T-helper 2 cell treated with Interferon-gamma antibody and Interleukin-4, amounts not matched to agents 5 μg/mL and 100 μg/mL, for 36 hours (primary cell): ENCODE measurements around the gene MRPL28.
"Not testable (repeated sequence)": the region's sequence is repeated elsewhere in the genome, so short reads cannot be mapped to it uniquely, and the experiment has no call there.

Experiments used
- DNase-seq: peaks from one replicate; pipeline ENCODE4 v3.0.0; 2021; ENCODE audit warnings: low spot score
- H3K27ac Mint-ChIP-seq: one replicate; pipeline ENCODE4 v1.8.0; 2021; ENCODE audit warnings: mild to moderate bottlenecking, mixed read lengths
- H3K27me3 Mint-ChIP-seq: one replicate; pipeline ENCODE4 v1.8.0; 2021; ENCODE audit warnings: low read depth, mixed read lengths
- H3K36me3 Mint-ChIP-seq: one replicate; pipeline ENCODE4 v1.8.0; 2021; ENCODE audit warnings: low read depth, mixed read lengths
- H3K4me1 Mint-ChIP-seq: one replicate; pipeline ENCODE4 v1.8.0; 2021; ENCODE audit warnings: low read depth, mixed read lengths
- H3K4me3 Mint-ChIP-seq: one replicate; pipeline ENCODE4 v1.8.0; 2022; ENCODE audit warnings: mild to moderate bottlenecking, moderate library complexity, mixed read lengths
- H3K9me3 Mint-ChIP-seq: one replicate; pipeline ENCODE4 v1.8.0; 2021; ENCODE audit warnings: mixed read lengths

The MRPL28 gene

GRCh38 chr16:398561-399339 is 28.4 kb upstream of the MRPL28 start:
- peak overlapping the region; percentile 64 for H3K4me3 Mint-ChIP-seq
- H3K27ac Mint-ChIP-seq, result peak overlapping the region; percentile 75

DNA sequence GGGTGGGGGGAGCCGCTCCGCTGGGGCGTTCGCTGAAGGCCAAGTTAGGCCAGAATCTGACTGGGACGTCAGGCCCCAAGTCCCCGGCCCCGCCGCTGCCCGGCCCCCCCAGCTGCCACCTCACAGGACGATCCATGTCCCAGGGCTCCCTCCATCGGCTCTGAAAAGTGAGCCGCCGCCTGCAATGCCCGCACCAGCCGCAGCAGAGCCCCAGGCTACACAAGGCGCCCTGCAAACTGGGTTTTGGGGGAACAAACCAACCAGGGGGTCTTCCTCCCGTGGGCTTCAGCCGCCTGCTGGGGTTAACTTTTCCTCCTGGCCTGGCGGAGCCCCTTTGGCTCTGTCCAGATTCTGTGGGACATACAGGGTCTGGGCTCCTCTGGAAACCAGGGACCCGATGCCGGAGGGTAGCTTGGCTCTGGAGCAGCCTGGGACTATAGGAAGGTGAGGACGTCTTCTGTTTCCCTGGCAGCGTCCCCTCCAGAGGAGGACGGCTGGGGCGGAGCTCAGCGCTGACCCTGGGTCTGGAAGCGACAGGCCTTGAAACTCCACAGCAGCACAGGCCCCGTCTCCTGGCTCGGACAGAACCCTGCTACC is 27.5 kb upstream of the MRPL28 start:
- H3K27me3 Mint-ChIP-seq, result peaks cover 10% of the 10 kb centered on the region
- peaks cover 14% of the 10 kb centered on the region for H3K4me1 Mint-ChIP-seq
- H3K4me3 Mint-ChIP-seq, result peak overlapping the region; percentile 64
- no peak for DNase-seq
- no peaks in the 10 kb centered on the region for H3K9me3 Mint-ChIP-seq
- H3K36me3 Mint-ChIP-seq, result peaks cover 1% of the 10 kb centered on the region
- H3K27ac Mint-ChIP-seq, result peak overlapping the region; percentile 75

More at GRCh38 chr16:398561-399339, 28.4 kb upstream of the MRPL28 start:
- Mint-ChIP-seq H3K27me3 (peaks cover 10% of the 10 kb centered on the region), H3K36me3 (peaks cover 1% of the 10 kb centered on the region), H3K4me1 (peaks cover 14% of the 10 kb centered on the region), H3K9me3 (no peaks in the 10 kb centered on the region)
- DNase-seq, result no peak

DNA sequence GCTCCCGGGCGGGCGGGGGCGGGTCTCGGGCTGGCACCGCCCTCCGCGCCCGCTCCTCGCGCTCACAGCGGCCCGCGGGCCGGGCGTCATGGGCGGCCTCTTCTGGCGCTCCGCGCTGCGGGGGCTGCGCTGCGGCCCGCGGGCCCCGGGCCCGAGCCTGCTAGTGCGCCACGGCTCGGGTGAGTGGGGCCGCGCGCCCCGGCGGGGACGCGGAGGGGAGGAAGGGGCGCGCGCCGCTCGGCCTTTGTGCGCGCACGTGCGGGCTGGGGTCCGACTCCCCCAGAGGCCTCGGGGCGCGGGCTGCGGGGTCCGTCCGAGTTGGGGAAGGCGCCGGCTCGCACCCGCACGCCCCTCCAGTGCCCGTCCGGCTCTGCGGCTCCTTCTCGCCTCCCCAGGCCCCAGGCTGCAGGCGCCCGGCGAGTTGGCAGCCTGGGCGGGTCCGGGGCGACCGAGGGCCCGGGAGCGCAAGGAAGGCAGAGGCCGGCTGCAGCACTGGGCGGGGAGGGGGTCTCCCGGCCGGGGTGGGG is 26.9 kb upstream of the MRPL28 start, which contains the start of gene NME4:
Gene NME4 (plus strand): TSS at position 65 of the 527 bp plus-strand sequence. CDS start 24 bp downstream, at position 89.
- Mint-ChIP-seq H3K4me1 (peaks cover 14% of the 10 kb centered on the region), H3K27ac (peak within 1 kb of the TSS; percentile 75), H3K4me3 (peak within 1 kb of the TSS; percentile 86), H3K36me3 (peaks cover 1% of the 10 kb centered on the region), H3K27me3 (peaks cover 10% of the 10 kb centered on the region), H3K9me3 (no peaks in the 10 kb centered on the region)
- DNase-seq, result no peak

- peaks cover 10% of the 10 kb centered on the region for H3K27me3 Mint-ChIP-seq
- peak overlapping the region; percentile 86 for H3K4me3 Mint-ChIP-seq
- H3K9me3 Mint-ChIP-seq, result no peaks in the 10 kb centered on the region
- H3K4me1 Mint-ChIP-seq, result peaks cover 16% of the 10 kb centered on the region
- peak overlapping the region; percentile 56 for H3K27ac Mint-ChIP-seq
- H3K36me3 Mint-ChIP-seq, result peaks cover 1% of the 10 kb centered on the region
- no peak for DNase-seq
These were observed 26.3 kb upstream of the MRPL28 start for GRCh38 chr16:396605-397004.

DNA sequence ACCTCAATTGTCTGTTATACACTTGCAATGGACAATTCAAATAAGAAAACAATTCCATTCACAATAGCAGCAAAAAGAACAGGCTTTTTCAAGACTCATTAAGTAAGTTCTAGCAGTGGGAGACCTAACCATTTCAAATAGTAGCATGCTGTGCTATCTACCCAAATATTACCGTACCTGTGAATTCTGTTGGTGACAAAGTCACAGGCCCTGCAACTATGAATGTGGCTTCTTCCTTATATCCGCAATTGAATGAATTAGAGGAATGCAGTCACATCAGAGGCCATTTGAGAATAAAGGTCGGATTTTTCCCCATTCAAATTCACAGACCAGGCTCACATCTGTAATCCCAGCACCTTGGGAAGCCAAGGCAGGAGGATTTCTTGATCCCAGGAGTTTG is 25.9 kb upstream of the MRPL28 start:
- H3K4me3 Mint-ChIP-seq, result peak overlapping the region; percentile 86
- H3K27ac Mint-ChIP-seq, result peak overlapping the region; percentile 26
- peaks cover 10% of the 10 kb centered on the region for H3K27me3 Mint-ChIP-seq
- H3K9me3 Mint-ChIP-seq, result no peaks in the 10 kb centered on the region
- no peak for DNase-seq
- H3K4me1 Mint-ChIP-seq, result peaks cover 16% of the 10 kb centered on the region
- H3K36me3 Mint-ChIP-seq, result peaks cover 1% of the 10 kb centered on the region

DNA sequence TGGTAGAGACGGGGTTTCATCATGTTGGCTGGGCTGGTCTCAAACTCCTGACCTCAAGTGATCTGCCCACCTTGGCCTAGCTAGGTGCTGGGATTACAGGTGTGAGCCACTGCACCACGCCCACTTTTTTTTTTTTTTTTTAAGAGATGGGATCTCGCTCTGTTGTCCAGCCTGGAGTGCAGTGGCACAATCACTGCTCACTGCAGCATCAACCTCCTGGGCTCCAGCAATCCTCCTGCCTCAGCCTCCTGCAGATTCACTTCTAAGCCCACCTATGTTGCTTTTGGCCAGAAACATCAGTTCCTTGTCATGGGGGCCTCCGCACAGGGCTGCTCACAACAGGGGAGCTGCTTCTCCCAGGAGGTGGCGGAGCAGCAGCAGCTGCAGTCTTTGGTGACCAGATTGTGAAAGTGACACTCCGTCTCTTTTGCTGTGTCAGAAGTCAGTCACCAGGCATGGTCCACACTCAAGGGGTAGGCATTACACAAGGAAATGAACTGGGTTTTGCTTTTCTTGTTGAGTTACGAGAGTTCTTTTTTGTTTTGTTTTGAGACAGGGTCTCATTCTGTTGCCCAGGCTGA is 22.2 kb upstream of the MRPL28 start:
- H3K4me3 Mint-ChIP-seq, result no peak overlapping the region

GRCh38 chr16:391885-392335 is 21.6 kb upstream of the MRPL28 start:
- peak; percentile 44 for DNase-seq
- Mint-ChIP-seq H3K27ac (no peak overlapping the region), H3K27me3 (peaks cover 10% of the 10 kb centered on the region), H3K9me3 (no peaks in the 10 kb centered on the region), H3K4me3 (no peak overlapping the region), H3K4me1 (peaks cover 9% of the 10 kb centered on the region), H3K36me3 (no peaks in the 10 kb centered on the region)

More for the DNA sequence above, 22.2 kb upstream of the MRPL28 start:
- Mint-ChIP-seq H3K4me1 (peaks cover 9% of the 10 kb centered on the region), H3K27ac (no peak overlapping the region), H3K27me3 (peaks cover 10% of the 10 kb centered on the region), H3K9me3 (no peaks in the 10 kb centered on the region), H3K36me3 (no peaks in the 10 kb centered on the region)
- DNase-seq, result no peak

DNA sequence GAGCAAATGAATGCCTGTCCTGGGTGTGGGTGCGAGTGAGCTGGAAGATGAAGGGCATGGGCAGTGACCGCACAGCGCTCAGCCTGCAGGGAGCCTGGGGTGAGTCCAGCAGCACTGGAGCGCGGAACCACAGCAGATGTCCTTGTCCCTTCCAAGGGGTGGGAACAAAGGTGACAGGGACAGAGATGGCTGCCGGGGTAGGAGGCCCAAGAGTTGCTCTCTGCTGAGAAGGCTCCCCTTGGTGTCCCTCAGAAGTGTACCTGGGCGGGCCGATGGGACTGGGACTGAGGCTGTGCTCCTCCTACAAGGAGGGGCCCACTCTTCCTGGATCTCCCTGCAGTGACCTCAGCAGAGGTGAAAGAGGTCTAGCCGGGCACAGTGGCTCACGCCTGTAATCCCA is 19.0 kb upstream of the MRPL28 start:
- Mint-ChIP-seq H3K36me3 (no peaks in the 10 kb centered on the region), H3K9me3 (no peaks in the 10 kb centered on the region), H3K27me3 (no peaks in the 10 kb centered on the region), H3K4me1 (peaks cover 3% of the 10 kb centered on the region), H3K27ac (no peak overlapping the region), H3K4me3 (no peak overlapping the region)
- no peak for DNase-seq

DNA sequence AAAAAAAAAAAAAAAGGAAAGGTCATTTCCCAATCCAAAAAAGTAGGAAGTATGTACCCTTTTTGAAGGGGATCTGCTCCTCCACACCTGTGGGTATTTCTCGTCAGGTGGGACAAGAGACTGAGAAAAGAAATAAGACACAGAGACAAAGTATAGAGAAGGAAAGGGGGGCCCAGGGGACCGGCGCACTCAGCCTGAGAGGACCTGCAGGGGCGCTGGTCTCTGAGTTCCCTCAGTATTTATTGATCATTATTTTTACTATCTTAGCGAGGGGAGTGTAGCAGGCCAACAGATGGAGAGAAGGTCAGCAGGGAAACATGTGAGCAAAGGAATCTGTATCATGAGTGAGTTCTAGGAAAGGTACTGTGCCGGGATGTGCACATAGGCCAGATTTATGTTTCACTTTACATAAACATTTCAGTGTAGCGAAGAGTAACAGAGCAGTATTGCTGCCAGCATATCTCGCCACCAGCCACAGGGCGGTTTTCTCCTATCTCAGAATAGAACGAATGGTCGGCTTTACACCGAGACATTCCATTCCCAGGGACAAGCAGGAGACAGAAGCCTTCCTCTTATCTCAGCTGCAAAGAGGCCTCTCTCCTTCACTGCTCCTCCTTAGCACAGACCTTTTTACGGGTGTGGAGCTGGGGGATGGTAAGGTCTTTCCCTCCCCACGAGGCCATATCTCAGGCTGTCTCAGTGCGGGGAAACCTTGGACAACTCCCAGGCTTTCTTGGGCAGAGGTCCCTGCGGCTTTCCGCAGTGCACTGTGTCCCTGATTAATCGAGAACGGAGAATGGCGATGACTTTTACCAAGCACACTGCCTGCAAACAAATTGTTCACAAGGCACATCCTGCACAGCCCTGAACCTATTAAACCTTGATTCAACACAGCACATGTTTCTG is 17.7 kb upstream of the MRPL28 start:
- H3K4me3 Mint-ChIP-seq, H3K27me3 Mint-ChIP-seq, H3K36me3 Mint-ChIP-seq, H3K4me1 Mint-ChIP-seq, H3K27ac Mint-ChIP-seq, DNase-seq, H3K9me3 Mint-ChIP-seq: not testable (repeated sequence)

DNA sequence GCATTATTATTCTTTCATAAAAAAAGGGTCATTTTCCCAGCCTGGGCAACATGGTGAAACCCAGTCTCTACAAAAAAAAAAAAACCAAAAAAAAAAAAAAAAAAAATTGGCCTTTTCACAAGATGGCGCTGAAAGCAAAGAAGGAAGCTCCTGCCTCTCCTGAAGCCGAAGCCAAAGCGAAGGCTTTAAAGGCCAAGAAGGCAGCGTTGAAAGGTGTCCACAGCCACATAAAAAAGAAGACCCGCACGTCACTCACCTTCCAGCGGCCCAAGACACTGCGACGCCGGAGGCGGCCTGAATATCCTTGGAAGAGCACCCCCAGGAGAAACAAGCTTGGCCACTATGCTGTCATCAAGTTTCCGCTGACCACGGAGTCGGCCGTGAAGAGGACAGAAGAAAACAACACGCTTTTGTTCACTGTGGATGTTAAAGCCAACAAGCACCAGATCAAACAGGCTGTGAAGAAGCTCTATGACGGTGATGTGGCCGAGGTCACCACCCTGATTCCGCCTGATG is 16.4 kb upstream of the MRPL28 start:
- no peak for DNase-seq
- no peak overlapping the region for H3K4me3 Mint-ChIP-seq
- H3K27me3 Mint-ChIP-seq, result peaks cover 10% of the 10 kb centered on the region
- H3K36me3 Mint-ChIP-seq, result no peaks in the 10 kb centered on the region
- H3K27ac Mint-ChIP-seq, result no peak overlapping the region
- no peaks in the 10 kb centered on the region for H3K9me3 Mint-ChIP-seq
- H3K4me1 Mint-ChIP-seq, result peaks cover 11% of the 10 kb centered on the region

- DNase-seq, result peak; percentile 44
- H3K4me1 Mint-ChIP-seq, result peaks cover 14% of the 10 kb centered on the region
- H3K4me3 Mint-ChIP-seq, result peak overlapping the region; percentile 83
- no peaks in the 10 kb centered on the region for H3K36me3 Mint-ChIP-seq
- peaks cover 10% of the 10 kb centered on the region for H3K27me3 Mint-ChIP-seq
- no peaks in the 10 kb centered on the region for H3K9me3 Mint-ChIP-seq
- H3K27ac Mint-ChIP-seq, result no peak overlapping the region
These were observed 13.2 kb upstream of the MRPL28 start for GRCh38 chr16:383326-384051.

DNA sequence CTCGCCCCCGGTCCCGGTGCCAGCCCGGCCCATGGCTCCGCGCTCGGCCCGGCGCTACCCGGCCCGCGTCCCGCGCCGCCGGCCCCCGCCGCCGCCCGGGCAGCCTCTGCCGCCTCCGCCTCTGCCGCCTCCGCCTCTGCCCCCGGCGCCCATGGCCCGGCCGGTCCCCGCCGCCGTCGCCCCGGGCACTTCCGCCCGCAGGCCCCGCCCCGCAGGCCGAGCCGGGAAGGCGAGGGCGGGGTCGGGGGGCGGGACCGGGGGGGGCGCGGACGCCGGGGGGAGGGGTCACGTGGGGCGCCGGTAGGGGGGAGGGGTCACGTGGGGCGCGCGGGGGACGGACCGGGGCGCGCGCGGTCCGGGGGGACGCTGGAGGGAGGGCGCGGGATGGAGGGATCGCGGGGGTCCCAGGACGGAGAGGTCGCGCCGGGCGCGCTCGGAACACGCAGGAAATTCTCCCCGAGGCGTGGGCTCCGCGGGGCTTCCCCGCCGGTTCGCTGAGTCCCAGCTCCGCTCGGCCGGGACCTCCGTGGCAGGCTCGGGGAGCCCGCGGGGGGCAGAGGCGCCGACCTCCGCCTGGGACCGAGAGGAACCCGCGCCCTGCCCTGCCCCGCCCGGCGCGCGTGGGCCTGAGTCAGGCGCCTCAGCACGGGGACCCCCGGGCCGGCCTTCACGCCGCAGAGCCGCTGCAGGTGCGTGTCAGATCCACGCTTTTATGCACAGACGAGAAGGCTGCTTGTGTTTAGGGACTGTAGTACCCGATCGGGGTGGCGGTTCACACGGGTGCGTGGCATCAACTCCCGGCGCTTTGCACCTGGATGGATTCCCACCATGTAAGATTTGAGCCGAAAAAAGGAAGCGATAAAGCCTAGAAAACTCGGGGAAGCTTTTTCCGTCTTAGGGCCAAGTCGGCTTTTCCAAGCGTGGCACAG is 11.7 kb upstream of the MRPL28 start, which contains the start of gene PGAP6:
Gene PGAP6 (minus strand): TSS at position 190 of the 929 bp plus-strand sequence. CDS start 157 bp downstream, at position 33.
- DNase-seq, result peak; percentile 70
- H3K4me1 Mint-ChIP-seq, result peaks cover 14% of the 10 kb centered on the region

More for the DNA sequence above, 11.7 kb upstream of the MRPL28 start, which contains the start of gene PGAP6:
- Mint-ChIP-seq H3K36me3 (no peaks in the 10 kb centered on the region), H3K9me3 (no peaks in the 10 kb centered on the region), H3K4me3 (peak within 1 kb of the TSS; percentile 83), H3K27me3 (peaks cover 10% of the 10 kb centered on the region), H3K27ac (peak within 1 kb of the TSS; percentile 52)
